ENCODE measurements around the gene PM20D2. TPM values are rescaled to one million over a fixed set of nuclear protein-coding genes. Genes with fewer than 3 reads are reported as not detected.

PM20D2 gene
- polyA plus RNA-seq, 10 donors = 23.4 to 56.0 (median 34.9) TPM

DNA sequence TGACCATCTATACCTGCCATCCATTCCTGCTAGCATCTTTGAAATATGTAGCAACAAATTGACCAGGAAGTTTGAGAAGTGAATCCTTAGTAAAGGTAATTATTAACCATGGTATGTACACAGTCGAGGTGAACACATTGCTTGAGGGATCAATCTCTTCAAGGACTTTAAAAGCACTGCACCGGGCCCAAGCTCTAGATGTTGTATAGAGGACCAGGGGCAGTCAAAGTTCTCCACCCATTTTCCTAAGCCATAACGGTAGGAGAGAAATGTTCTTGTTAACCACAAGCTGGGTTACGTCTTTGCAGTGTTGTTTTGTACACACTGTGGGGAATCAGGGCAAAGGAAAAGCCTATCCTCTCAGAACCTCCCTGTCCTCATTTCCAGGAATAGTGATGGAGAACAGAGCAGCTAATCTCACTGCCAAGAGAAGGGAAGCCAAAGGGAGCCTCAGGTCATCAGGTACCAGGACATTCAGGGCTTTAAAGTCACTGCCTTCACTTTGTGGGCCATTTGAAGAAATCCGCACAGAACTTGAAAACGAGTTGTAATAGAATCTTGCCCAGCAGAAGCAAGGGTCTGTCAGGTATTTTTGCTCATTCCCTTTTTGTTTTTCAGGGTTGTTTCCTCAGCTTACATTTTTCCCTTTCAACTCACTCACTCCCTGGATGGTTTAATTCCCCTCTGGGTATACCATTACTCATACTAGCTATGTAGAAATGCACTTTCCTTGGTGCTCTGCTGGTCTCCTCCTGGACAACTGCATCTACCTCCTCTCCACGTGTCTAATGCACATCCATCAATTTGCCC, 5.3 kb upstream of the PM20D2 start:
- DNase-seq = no peak

DNA sequence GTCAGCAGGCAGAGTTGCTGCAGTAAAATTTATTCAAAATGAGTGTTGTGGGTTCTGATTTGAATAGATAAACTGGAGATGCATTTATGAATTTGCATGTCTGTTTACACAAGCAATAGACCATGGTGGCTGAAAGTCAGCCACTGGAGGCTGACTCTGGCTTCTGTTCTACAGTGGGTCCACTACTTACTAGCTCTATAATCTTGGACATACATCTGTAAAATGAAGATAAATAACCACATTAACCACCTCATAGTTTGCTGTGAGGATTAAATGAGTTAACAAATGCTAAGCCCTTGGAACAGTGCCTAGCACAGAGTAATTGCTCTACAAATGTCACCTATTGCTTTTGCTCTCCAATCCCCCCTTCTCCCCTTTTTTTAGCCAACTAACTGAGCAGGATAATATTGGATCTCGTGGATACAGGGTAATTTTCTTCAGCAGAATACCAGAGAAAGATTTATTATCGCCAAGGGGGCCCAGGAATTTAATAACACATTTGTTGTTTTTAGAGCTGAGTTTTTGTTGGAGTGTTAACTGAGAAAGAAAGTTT, 1.4 kb upstream of the PM20D2 start:
- DNase-seq = peak in 1 of 3 donors; percentile 12

DNA sequence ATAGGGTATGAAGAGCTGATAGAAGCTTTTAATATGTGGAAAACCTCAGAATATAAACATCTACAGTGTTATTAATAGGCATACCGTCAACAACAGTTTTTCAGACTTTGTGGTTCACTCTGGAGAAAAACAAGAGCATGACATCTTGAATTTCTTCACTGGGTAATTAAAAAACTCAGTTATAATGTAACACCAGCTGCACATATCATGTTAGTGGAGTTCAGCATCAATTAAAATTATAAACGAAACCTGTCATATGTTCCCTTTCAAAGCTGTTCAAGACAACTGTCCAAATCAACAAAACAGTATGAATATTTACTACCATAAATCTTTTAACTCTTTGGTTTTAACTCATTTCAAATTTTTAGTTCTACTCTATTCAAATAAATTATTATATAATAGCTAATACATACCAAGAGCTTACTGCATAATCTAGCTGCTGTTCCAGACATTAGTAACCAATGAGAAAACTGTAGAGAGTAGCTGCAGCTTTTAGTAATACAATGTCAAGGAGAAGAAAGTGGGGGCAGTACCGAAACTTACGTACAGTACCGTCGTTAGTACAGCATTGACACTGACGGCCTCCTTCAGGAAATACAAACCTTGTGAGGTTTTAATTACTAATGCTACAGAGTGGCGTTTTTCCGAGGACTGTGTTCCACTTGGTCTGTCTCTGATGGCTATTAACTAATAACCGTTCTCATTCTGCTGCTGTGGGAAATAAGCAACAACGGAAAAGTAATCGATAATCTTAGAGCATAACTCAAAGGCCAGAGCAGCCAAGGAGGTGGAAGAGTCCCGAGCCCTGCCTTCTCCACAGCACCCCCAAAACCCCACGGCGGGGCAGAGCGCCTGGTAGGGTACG, 532 bp upstream of the PM20D2 start:
- peak in 2 of 3 donors; percentile 35 to 49 for DNase-seq

DNA sequence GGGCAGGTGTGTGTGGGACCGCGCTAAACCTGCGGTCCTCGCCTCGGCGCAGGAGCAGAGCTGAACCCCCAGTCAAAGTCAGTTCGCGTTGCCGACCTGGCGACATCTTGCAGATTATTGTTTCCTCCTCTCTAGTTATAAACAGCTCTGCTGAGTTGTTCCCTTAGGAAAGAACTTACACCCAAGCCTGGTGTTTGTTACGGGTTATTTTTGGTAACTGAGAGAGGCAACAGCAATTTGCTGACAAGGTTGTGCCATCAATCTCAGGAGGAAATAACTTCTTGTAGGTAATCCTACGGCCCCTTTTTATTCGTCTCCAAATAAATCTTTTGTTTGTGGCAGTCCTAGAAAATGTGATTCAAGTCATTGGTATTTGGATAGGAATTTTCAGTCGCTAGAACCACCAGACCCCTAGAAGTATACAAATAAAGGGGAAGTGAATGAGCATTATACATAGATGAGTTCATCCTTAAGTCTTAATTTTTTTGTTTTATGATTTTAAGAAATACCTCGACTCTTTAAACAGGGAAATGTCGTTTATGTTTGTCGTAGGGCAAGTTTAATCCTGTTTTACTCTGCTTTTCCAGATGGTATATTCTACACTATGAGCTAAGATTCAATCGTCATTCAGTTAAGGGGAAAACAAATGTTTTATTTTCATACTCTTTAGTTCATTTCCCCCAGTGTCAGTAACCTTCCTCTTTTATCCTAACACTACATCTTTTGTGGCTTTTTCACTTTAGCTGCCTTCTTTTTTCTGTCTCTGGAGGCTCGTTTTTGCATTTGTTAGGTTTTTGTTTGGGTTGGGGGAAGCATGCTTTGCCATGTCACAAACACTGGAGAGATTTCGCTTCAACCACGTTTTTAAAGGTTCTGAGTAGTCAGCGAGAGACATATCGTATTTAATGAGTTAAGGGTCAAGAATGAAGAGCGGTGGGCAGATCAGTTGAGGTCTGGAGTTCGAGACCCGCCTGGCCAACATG, 1.2 kb downstream of the PM20D2 start:
- peak; percentile 49 to 80 (median 52) for DNase-seq

GRCh38 chr6:89148016-89148750, 2.3 kb downstream of the PM20D2 start:
- no peak for DNase-seq

- DNase-seq = no peak
Observed at GRCh38 chr6:89154131-89154530, 8.3 kb downstream of the PM20D2 start.

DNA sequence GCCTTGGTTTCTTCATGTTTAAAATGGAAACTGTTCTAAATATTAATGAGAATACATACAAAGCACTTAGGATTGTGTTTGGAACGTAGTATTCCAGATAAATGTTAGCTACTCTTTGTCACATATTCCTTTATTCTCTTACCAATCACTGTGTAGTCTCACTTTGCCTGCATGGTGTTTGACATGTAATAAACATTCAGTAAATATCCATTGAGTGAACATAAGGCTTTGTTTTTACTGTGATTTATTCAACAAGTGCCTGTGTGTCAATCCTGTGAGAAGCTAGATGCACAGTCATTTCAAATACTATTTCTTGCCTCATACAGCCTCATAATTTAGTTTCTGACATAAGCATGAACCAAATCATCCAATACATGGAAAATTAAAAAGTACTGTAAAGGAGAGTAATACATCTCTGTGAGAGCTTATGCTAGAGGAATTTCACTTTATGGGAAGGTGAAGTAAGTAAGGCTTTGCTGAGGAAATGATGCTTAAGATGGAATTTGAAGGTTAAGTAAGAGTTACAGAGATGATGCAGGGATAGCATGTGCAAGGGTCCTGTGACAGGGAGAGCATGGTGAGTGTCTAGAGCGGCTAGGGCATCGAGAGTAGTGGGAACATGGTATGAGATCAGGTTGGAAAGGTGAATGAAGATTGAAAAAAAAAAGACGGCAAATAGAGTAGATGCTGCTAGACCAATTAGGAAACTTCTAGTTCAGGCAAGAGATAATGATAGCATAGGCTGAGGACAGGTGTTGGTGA, 14.7 kb downstream of the PM20D2 start:
- no peak for DNase-seq

DNA sequence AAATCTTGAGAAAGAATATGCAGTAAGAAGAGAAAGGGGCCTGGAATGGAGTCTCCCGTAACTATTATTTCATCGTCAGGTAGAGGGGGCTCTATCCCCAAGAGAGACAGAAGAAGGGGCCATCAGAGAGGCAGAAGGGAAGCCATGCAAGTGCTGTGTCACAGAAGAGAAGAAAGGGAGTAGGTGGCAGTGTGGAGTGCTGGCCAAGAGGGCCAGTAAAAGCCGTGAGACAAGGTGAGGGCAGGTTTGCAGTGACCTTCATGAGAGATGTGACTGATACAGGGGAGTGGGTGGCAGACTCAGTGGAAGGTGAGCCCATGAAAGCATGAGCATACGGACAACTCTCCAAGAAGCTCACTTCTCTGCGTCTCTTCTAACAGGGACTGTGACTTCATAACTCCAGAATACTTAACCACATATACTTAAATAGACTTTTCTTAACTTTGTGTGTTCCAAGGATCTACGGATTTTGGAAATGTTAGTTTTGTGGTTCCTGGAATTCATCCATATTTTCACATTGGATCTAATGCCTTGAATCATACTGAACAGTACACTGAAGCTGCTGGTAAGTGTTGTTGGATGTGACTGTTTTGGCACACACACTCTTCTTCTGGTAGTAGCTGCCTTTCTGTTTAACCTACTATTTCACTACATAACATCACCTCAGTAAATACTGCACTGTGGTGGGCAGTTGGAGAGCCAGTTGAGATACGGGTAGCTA, 15.6 kb downstream of the PM20D2 start:
- DNase-seq = peak in 2 of 3 donors; percentile 28 to 51

- DNase-seq = peak in 2 of 3 donors; percentile 44 to 49
Observed at GRCh38 chr6:89162047-89162371, 16.2 kb downstream of the PM20D2 start.

- DNase-seq = peak in 2 of 3 donors; percentile 31 to 63
Observed at GRCh38 chr6:89172131-89172530, 26.3 kb downstream of the PM20D2 start.

DNA sequence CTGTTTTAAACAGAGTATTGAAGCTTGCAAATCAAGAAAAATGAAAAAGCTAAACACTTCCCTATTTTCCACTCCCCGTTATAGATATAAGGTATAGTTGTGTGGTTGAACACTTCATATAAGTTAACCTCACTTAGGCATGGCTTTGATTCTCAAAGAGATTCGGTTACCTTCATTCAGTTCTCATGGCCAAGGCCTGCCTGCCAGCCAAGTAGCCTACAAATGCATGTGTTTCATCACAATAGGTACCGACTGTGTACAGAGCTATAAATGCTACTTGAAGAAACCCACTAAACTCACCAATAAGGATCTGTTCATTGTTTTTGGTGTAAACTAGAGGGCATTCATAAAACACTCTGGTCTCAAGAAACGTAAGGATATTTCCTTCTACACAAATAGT, 27.8 kb downstream of the PM20D2 start:
- DNase-seq = no peak

DNA sequence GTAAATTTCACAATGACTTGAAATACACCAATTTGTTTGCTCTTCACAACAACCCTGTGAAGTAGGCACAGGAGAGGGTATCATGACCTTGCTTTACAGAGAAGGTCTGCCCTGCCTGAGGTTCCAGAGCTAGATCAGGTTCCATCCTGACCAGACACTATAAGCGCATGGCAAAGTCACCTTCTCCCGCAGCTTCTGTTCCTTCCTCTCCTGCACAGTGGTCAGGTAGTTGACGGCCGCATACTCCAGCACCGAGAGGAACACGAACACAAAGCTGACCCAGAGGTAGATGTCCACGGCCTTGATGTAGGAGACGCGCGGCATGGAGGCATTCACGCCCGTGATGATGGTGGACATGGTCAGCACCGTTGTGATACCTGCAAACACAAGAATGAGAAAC, 34.3 kb downstream of the PM20D2 start:
- no peak for DNase-seq

DNA sequence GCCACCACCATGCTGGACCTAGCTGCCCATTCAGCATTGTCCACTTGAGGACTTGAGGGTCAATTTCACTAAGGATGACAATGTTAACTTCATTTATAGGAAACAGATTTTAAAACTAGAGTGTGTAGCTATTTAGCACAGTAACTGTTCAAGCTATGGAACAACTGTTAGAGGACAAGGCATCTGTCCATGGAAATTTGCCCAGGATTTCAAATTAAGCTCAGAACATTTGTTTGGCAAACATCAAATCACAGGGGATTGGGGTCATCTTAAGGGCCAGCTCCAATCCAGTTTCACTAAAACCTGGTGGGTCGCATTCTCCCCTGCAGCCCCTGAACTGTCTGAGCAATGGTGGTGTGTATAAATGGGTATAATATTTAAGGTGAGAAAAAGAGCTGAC, 35.1 kb downstream of the PM20D2 start:
- DNase-seq = peak; percentile 63 to 90 (median 78)

DNA sequence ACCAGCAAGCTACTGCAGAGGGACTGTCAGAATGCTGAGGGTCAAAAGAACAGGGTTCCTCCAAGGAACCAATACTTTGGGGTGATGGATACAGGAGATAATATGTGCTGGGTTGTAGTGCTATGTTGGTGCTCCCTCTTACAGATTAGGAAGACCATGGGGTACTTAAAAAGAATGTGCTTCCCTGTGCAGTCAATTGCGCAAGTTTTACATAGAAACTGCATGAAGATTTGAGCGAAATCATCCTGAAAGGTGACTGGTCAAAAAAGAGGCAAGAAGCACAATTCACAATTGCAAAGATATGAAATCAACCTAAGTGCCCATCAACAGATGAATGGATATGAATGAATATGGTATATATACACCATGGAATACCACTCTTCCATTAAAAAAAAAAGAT, 37.4 kb downstream of the PM20D2 start:
- DNase-seq = no peak

DNA sequence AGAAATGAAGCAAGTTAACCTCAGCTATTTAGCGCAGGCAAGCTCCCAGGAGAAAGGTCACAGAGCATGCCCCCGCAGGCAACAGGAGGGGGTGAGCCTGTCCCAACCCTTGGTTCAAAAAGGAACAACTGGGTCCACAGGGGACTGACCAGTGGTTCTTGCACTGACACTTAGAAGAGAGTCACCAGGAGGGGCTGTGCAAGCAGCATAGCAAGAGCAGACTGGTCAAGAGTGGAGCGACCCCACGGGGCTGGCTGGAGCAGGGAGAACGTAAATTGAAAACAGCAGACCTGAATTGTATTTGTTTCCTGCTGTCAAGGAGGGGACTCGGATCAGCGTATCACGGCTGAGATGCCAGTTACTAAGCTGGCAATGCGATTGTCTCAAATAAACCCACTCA, 38.5 kb downstream of the PM20D2 start:
- peak in 1 of 3 donors; percentile 34 for DNase-seq

DNA sequence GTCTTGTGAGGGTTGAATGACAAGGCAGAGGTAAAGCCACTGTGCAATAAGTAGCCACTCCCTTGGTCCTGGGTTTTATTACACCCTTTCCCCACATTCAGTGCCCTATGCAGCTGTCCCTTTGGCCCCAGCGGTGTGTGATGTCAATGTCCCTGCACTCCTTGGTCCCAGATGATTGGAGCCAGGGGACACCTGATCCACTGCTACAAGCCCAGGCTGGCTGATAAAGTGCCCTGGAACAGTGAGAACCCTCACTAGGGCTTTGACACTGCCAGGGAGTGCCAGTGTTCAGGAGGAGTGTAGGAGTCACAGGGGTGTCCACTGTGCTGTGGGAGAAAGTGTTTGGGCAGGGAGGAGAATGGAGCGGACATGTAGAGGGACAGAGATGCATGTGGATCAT, 40.9 kb downstream of the PM20D2 start:
- no peak for DNase-seq

- DNase-seq = no peak
Observed at GRCh38 chr6:89187504-89187903, 41.6 kb downstream of the PM20D2 start.

DNA sequence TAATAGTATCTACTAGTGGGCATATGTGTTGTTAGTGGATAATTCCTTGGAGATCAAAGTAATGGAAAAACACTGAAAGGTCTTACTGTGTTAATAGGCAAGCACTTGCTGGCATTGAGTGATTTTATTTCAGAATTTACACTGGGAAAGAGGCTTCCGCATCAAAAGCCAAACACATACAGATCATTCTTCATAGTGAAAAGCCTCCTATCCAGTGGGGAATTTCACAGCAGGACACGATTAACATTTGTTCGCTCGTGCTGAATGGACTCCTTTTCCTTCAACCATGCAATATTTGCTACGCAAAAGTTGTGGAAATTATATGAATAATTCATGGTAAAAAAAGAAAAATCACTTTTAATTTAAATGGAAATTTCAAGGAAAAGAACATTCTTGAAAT, 44.9 kb downstream of the PM20D2 start:
- DNase-seq = no peak

DNA sequence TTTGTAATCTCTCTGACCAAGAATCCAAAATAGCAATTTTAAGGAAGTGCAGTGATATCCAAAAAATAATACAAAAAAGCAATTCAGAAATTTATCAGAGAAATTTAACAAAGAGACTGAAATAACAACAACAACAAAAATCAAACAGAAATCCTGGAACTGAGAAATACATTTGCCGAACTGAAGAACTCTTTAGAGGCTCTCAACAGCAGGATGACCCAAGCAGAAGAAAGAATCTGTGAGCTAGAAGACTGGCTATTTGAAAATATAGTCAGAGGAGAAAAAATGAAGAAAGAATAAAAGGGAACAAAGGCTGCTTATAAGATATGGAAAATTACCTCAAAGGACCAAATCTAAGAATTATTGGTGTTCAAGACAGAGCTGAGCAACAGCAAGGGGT, 48.7 kb downstream of the PM20D2 start:
- DNase-seq = no peak

Data from muscle of back (tissue), 11 donors.